Islet of Langerhans (tissue), 1 donor: ENCODE results near the gene CD27.
"Not testable (repeated sequence)": the region's sequence is repeated elsewhere in the genome, so short reads cannot be mapped to it uniquely, and the experiment has no call there.

Source experiments
- FAIRE-seq: peaks from one replicate; lab custom pipeline; 2011; peaks lifted over from hg19 to GRCh38; lab: Jason Lieb, UNC

The CD27 gene

GRCh38 chr12:6461401-6462233 is 16.9 kb downstream of the CD27 start:
- FAIRE-seq: no peak

- FAIRE-seq: no peak
These were observed 17.7 kb downstream of the CD27 start for GRCh38 chr12:6462234-6462995.

GRCh38 chr12:6463216-6463615 is 18.5 kb downstream of the CD27 start:
- no peak for FAIRE-seq

DNA sequence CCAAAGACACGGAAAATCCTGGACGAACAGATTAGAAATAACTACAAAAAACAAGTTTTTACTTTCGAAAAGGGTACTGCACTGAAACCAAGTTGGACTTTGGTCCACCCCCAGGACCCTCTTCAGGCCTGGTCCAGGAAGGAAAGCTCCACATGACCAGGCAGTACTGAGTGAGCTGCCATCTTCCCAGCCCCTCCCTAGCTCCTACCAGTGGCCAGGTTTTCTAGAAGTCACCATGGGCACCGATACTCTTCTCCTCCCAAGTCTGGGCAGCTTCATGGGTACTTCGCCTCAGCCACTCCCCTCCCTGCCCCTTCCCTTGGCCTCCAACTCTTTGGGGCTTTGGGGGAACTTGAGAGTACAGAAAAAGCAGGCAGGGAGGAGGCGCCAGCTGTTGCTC is 19.1 kb downstream of the CD27 start:
- no peak for FAIRE-seq

DNA sequence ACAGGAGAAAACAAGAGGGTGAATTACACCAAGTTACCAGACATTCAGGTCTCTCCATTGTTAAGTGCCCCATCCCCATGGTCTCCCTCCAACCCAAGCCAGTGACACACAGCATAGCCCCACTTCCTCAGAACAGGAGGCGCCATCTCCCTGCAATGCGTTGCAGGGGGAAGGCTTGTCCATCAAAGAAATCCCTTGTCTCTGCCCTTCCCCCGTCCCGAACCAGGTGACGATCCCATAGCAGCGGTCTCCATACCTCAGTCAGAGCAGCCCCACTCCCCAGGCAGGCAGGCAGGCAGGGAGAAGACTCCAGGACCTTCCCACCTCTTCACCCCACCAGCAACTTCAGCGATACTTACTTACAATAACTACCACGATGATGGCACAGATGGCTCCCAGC is 19.8 kb downstream of the CD27 start:
- no peak for FAIRE-seq

GRCh38 chr12:6465467-6466183 is 20.9 kb downstream of the CD27 start:
- peak; percentile 30 for FAIRE-seq

- FAIRE-seq: no peak
These were observed 21.4 kb downstream of the CD27 start for GRCh38 chr12:6466184-6466573.

DNA sequence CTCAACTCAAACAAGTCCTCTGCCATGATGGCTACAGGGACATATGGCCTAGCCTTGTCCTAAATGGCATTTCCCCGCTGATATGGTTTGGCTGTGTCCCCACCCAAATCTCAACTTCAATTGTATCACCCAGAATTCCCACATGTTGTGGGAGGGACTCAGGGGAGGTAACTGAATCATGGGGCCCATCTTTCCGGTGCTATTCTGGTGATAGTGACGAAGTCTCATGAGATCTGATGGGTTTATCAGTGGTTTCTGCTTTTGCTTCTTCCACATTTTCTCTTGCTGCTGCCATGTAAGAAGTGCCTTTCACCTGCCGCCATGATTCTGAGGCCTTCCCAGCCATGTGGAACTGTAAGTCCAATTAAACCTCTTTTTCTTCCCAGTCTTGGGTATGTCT is 22.0 kb downstream of the CD27 start:
- not testable (repeated sequence) for FAIRE-seq

DNA sequence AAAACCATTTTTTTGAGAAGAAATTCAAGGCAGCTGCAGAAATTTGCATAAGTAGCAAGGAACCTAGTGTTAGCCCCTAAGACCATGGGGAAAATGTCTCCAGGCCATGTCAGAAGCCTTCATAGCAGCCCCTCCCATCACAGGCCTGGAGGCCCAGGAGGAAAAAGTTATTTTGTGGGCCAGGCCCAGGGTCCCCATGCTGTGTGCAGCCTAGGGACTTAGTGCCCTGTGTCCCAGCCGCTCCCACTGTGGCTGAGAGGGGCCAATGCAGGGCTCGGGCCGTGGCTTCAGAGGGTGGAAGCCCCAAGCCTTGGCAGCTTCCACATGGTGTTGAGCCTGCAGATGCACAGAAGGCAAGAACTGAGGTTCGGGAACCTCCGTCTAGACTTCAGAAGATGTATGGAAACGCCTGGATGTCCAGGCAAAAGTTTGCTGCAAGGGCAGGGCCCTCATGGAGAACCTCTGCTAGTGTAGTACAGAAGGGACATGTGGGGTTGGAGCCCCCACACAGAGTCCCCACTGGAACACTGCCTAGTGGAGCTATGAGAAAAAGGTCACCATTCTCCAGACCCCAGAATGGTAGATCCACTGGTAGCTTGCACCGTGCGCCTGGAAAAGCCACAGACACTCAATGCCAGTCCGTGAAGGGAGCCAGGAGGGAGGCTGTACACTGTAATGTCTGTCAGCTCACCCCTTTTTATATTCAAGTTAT is 23.0 kb downstream of the CD27 start:
- not testable (repeated sequence) for FAIRE-seq

DNA sequence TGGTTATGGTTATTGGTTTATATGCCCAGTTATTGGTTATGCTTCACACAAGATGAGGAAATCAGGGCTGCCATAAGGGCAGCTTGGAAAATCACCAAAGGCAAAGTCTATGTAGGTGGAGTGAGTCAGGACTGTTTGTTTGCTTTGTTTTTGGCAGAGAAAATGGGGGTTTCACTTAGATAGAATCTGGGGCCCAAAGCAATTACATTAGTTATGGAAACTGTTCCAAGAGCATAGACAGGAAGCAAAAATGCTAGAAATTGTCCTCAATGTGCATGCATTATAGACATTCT is 23.5 kb downstream of the CD27 start:
- FAIRE-seq: no peak

DNA sequence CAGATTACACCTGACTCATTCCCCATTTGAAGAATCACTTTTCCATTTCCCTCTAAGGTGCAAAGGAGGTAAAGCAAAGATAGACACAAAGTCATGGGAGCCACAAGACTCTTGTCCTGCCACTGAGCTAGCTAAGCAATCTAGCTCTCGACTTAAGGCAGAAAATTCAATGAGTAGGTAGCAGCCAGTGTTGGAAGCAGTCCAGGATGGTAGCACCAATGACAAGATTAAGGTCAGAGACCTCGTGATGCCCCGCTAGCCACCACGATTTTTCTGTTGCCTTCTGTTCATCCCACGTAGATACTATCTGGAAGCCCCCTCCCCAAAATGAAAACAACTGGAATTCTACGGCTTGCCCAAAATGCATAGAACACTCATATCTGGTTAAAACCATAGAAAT is 24.3 kb downstream of the CD27 start:
- no peak for FAIRE-seq

DNA sequence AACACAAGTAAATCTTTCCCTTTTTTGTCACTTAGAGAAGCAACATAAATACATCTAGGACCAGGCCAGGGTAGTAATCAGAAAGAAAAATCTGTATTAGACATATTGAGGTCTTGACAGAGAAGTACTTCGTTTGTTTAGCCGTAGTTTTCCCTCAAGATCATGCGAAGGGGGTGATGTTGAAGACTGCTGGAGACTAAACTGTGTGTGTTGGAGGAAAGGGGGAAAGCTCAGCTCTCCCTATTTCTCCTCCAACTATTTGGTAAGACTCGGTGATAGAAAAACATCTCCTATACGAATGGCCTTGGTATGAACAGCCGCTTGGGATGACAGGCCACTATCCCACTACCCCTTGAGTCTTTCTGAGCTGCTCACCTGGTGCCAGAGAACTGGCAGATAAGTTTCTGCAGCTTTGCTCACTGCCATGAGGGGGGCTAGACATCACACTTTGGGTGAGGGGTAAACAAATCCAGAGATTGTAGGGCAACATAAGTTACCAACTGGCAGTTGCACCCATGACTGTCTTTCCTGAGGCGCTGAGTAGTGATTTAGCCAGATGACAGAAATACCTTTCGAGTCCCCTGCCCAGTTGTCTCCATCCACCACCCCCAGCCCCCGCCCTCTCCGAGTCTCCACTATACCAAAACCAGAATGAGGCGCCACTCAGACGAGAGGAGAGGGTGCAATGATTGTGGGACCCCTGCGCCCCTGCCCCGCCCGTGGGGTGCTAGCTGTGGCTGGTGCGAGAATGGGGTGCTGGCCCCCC is 25.0 kb downstream of the CD27 start:
- FAIRE-seq: no peak

- FAIRE-seq: no peak
These were observed 25.8 kb downstream of the CD27 start, which contains the start of gene VAMP1 for GRCh38 chr12:6470375-6471163. Gene VAMP1 (minus strand): TSS chr12:6470677. CDS start chr12:6470531, 146 bp downstream.

DNA sequence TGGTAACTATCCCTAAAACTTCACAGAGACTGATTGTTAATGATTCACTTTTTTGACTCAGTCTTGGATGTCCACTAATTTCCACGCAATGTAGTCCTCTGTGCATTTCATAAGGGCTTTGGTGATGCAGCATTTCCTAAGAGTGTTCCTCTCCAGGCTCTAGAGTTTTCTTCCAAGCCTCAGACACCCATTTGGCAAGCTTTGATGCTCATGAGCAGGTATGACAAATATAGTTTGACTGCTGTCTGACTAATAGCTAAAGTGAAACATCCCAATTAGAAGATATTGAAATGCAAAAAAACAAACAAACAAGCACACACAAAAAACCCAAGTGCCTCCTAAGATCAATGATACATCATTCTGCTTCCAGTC is 27.2 kb downstream of the CD27 start:
- no peak for FAIRE-seq

- no peak for FAIRE-seq
These were observed 27.7 kb downstream of the CD27 start for GRCh38 chr12:6472491-6472890.

DNA sequence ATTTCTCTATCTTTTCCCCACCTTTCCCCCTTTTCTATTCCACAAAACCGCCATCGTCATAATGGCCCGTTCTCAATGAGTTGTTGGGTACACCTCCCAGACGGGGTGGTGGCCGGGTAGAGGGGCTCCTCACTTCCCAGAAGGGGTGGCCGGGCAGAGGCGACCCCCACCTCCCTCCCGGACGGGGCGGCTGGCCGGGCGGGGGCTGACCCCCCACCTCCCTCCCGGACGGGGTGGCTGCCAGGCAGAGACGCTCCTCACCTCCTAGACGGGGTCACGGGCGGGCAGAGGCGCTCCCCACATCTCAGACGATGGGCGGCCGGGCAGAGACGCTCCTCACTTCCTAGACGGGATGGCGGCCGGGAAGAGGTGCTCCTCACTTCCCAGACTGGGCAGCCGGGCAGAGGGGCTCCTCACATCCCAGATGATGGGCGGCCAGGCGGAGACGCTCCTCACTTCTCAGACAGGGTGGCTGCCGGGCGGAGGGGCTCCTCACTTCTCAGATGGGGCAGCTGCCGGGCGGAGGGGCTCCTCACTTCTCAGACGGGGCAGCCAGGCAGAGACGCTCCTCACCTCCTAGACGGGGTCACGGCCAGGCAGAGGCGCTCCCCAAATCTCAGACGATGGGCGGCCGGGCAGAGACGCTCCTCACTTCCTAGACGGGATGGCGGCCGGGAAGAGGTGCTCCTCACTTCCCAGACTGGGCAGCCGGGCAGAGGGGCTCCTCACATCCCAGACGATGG is 30.6 kb downstream of the CD27 start:
- not testable (repeated sequence) for FAIRE-seq

DNA sequence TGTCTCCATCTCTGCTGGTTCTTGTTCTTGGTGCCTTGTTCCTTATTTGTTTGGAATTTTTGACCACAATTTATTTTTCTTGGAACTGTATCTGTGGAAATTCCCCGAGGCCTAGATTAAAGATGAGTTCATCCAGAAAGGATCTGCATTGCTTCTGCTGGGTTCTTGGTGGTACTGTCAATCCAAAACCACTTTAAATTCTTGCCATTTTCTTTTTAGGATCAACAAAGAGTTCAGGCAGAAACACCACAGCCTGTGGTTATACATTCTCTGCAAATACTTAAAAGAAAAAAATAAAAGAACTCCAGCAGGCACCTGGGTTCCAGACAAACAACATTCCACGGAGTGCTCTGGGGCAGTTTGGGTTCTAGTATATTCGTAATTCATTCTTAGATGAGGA is 31.7 kb downstream of the CD27 start:
- no peak for FAIRE-seq

DNA sequence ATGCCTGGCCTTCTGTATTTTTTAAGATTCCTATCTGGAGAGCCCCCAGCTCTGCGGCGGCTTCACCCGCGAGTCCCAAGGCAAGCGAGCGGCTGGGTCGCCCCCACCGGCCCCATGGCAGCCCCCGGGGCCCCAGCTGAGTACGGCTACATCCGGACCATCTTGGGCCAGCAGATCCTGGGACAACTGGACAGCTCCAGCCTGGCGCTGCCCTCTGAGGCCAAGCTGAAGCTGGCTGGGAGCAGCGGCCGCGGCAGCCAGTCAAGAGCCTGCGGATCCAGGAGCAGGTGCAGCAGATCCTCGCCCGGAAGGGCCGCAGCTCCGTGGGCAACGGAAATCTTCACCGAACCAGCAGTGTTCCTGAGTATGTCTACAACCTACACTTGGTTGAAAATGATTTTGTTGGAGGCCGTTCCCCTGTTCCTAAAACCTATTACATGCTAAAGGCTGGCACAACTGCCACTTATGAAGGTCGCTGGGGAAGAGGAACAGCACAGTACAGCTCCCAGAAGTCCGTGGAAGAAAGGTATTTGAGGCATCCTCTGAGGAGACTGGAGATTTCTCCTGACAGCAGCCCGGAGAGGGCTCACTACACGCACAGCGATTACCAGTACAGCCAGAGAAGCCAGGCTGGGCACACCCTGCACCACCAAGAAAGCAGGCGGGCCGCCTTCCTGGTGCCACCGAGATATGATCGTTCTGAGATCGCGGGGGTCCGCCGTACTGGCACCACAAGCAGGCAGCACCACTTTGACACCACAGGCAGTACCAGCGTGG is 33.0 kb downstream of the CD27 start:
- FAIRE-seq: not testable (repeated sequence)

DNA sequence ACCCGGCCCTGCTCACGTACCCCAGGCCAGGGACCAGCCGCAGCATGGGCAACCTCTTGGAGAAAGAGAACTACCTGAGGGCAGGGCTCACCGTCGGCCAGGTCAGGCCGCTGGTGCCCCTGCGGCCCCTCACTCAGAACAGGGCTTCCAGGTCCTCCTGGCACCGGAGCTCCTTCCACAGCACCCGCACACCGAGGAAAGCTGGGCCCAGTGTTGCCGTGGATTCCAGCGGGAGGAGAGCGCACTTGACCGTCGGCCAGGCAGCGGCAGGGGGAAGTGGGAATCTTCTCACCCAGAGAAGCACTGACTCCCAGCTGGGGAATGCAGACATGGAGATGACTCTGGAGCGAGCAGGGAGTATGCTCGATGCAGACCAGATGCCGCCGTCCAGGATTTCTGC is 33.7 kb downstream of the CD27 start:
- FAIRE-seq: no peak
